Upper lobe of left lung (tissue), 6 donors: ENCODE results near the gene TFB1M. TPM values are rescaled to one million over a fixed set of nuclear protein-coding genes. Genes with fewer than 3 reads are reported as not detected.
A peak's percentile ranks its signal among the peaks of the same experiment; 100 is the strongest.

ENCODE experiments used
- ATAC-seq, 2 donors: fragments of 200-7000 bp; cut with Tn5 transposase; one replicate each; pipeline ENCODE4 v1.9.1; 2022; ENCODE audit warnings: mild to moderate bottlenecking in 2 of 2, moderate library complexity in 2 of 2; ENCODE audit not compliant: low FRiP score in 2 of 2
- DNase-seq, 2 donors: peaks; one replicate each; pipeline ENCODE4 v3.0.0-alpha.2; 2019 to 2020
- H3K27ac ChIP-seq, 4 donors: fragments of 200-600 bp; sonication (generic); one replicate each; pipeline ENCODE4 v1.5.1; 2016 to 2019
- H3K27me3 ChIP-seq, 4 donors: fragments of 200-600 bp; sonication (generic); one replicate each; pipeline ENCODE4 v1.5.1; 2017 to 2019
- H3K36me3 ChIP-seq, 4 donors: fragments of 200-600 bp; sonication (generic); one replicate each; pipeline ENCODE4 v1.5.1; 2016 to 2019
- H3K4me1 ChIP-seq, 4 donors: fragments of 200-600 bp; sonication (generic); one replicate each; pipeline ENCODE4 v1.5.1; 2018 to 2019
- H3K4me3 ChIP-seq, 4 donors: fragments of 200-600 bp; sonication (generic); one replicate each; pipeline ENCODE4 v1.5.1; 2017 to 2019; ENCODE audit warnings: mild to moderate bottlenecking in 2 of 4, moderate library complexity in 1 of 4
- H3K9me3 ChIP-seq, 4 donors: fragments of 200-600 bp; sonication (generic); one replicate each; pipeline ENCODE4 v1.5.1; 2018 to 2019
- EP300 ChIP-seq, 4 donors: sonication (generic); formaldehyde crosslinking; IDR thresholded peaks; one replicate each; pipeline ENCODE4 v1.5.1; 2017; ENCODE audit warnings: antibody characterized with exemption in 4 of 4, control low read depth in 2 of 4
- POLR2A ChIP-seq, 4 donors: fragments of 450-650 bp; IDR thresholded peaks; one replicate each; pipeline ENCODE4 v1.5.1; 2016 to 2017; ENCODE audit warnings: antibody characterized with exemption in 4 of 4, mild to moderate bottlenecking in 2 of 4
- POLR2AphosphoS5 ChIP-seq, 2 donors: sonication (generic); formaldehyde crosslinking; IDR thresholded peaks; one replicate each; pipeline ENCODE4 v1.5.1; 2017; ENCODE audit warnings: antibody characterized with exemption in 2 of 2
- WGBS, 2 donors: methylation state at CpG; one replicate each; pipeline ENCODE4 v1.1.5; 2017 to 2018; 5-methylcytosine and 5-hydroxymethylcytosine counted together
- total RNA-seq, 6 donors: library from RNA; depleted of rRNA in 4 of 6; stranded (reverse); fragments of >200 nt in 4 of 6; gene quantifications; one replicate each; pipeline versions ENCODE4 v1.1.0 to v1.2.1, GENCODE V29; 2016 to 2021
- TF ChIP-seq, protein P1 (sequence below), 6 experiments: fragments of 450-650 bp in 4 of 6; fragments of 200-600 bp in 2 of 6; sonication (generic) in 2 of 6; IDR thresholded peaks; one replicate each; pipeline ENCODE4 v1.5.1; 2016 to 2019; ENCODE audit warnings: antibody characterized with exemption in 6 of 6
- donor health status: DM: no; HTN: no; CAD: no; lungs with moderate emphysema.
- donor health status: DM: no; HTN: yes; CAD: no; lungs with severe emphysema.

The TFB1M gene
- total RNA-seq, 6 donors from 2014 or later: 4.2 to 19.6 (median 15.0) TPM

DNA sequence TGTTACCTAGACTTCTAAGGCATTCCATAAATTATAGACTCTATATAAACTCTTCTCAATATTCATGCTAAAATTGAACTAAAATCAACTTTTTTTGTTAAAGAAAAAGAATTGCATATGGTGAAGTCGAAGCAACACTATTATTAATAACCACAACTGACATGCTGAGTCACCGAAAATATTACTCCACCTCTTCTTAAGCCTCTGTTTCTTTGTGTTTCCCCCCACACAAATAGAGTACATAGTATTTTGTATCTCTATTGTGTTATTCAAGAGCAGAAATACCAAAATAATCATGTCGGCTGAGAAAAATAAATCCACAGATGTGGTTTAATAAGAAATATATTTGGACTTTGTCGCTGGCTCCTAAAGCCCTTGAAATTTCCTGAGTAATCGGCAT, 23.8 kb downstream of the TFB1M start:
- 94 to 96% methylated on average over 5 of the region's 5 CpGs for WGBS, 2 donors
- DNase-seq (no peak), ATAC-seq (no peak)
- Histone ChIP-seq H3K4me3 (no peak overlapping the region), H3K27ac (no peak overlapping the region), H3K27me3 (no peaks in the 10 kb centered on the region), H3K36me3 (peaks cover 0 to 24% (median 10%) of the 10 kb centered on the region in 4 donors), H3K9me3 (no peaks in the 10 kb centered on the region), H3K4me1 (no peaks in the 10 kb centered on the region)
- no peak for TF ChIP-seq EP300 (IDR thresholded peaks at IDR 0.05)
- TF ChIP-seq, protein P1, sequence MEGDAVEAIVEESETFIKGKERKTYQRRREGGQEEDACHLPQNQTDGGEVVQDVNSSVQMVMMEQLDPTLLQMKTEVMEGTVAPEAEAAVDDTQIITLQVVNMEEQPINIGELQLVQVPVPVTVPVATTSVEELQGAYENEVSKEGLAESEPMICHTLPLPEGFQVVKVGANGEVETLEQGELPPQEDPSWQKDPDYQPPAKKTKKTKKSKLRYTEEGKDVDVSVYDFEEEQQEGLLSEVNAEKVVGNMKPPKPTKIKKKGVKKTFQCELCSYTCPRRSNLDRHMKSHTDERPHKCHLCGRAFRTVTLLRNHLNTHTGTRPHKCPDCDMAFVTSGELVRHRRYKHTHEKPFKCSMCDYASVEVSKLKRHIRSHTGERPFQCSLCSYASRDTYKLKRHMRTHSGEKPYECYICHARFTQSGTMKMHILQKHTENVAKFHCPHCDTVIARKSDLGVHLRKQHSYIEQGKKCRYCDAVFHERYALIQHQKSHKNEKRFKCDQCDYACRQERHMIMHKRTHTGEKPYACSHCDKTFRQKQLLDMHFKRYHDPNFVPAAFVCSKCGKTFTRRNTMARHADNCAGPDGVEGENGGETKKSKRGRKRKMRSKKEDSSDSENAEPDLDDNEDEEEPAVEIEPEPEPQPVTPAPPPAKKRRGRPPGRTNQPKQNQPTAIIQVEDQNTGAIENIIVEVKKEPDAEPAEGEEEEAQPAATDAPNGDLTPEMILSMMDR (IDR thresholded peaks at IDR 0.05): no peak
- TF ChIP-seq POLR2AphosphoS5 (IDR thresholded peaks at IDR 0.05): no peak
- TF ChIP-seq POLR2A (IDR thresholded peaks at IDR 0.05): no peak

DNA sequence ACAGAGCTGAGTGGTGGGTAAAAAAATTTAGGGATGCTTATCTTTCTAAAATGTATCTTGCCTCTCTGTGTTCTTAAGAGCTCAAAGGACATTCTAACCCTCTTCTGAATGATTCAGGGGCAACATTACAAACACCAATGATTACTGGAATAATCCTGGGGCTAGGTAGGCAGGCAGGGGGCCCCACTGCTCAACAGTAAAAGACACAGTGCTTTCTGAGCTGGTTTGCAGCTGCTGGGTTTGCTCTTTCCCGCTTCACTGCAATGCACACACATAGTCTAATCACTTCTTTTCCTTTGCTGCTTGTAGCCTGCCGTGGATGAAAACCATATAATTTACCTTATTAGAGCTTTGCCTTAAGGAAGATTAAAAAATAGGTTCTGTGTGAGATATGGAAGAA, 26.5 kb downstream of the TFB1M start:
- H3K9me3 ChIP-seq: no peaks in the 10 kb centered on the region
- no peaks in the 10 kb centered on the region for H3K27me3 ChIP-seq
- no peaks in the 10 kb centered on the region for H3K4me1 ChIP-seq
- DNase-seq (no peak), ATAC-seq (no peak)
- H3K36me3 ChIP-seq: peaks cover 0 to 42% (median 9%) of the 10 kb centered on the region in 4 donors
- H3K27ac ChIP-seq: no peak overlapping the region
- TF ChIP-seq POLR2A (IDR thresholded peaks at IDR 0.05) (no peak), EP300 (IDR thresholded peaks at IDR 0.05) (no peak), POLR2AphosphoS5 (IDR thresholded peaks at IDR 0.05) (no peak)
- TF ChIP-seq, protein P1 (IDR thresholded peaks at IDR 0.05): no peak
- no peak overlapping the region for H3K4me3 ChIP-seq
- 82 to 95% methylated on average over 2 of the region's 2 CpGs for WGBS, 2 donors

DNA sequence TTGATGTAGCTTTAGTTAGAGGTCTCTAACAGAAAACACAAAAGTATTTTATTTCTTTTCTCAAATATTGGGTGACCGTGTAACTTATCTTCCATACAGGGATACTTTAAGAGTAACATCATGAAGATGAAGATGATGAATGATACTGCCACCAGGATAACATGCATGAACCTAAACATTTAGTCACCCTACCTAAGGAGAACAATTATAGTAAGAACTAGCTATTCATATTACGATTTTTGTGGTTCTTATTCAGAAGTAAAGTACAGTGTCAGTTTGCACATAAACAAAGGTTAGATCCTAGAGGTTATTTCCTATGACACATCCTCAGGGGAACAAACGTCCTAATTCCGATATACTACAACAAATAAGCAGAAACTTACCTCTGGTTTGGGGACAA, 29.5 kb downstream of the TFB1M start:
- DNase-seq (no peak), ATAC-seq (no peak)
- H3K27me3 ChIP-seq: no peaks in the 10 kb centered on the region
- H3K4me1 ChIP-seq: no peaks in the 10 kb centered on the region
- peaks cover 0 to 40% (median 5%) of the 10 kb centered on the region in 4 donors for H3K36me3 ChIP-seq
- WGBS, 2 donors: 87 to 88% methylated on average over 4 of the region's 4 CpGs
- no peaks in the 10 kb centered on the region for H3K9me3 ChIP-seq
- no peak for TF ChIP-seq POLR2AphosphoS5 (IDR thresholded peaks at IDR 0.05)
- TF ChIP-seq, protein P1 (IDR thresholded peaks at IDR 0.05): no peak
- TF ChIP-seq EP300 (IDR thresholded peaks at IDR 0.05): no peak
- TF ChIP-seq POLR2A (IDR thresholded peaks at IDR 0.05): no peak
- H3K27ac ChIP-seq: no peak overlapping the region
- H3K4me3 ChIP-seq: no peak overlapping the region

DNA sequence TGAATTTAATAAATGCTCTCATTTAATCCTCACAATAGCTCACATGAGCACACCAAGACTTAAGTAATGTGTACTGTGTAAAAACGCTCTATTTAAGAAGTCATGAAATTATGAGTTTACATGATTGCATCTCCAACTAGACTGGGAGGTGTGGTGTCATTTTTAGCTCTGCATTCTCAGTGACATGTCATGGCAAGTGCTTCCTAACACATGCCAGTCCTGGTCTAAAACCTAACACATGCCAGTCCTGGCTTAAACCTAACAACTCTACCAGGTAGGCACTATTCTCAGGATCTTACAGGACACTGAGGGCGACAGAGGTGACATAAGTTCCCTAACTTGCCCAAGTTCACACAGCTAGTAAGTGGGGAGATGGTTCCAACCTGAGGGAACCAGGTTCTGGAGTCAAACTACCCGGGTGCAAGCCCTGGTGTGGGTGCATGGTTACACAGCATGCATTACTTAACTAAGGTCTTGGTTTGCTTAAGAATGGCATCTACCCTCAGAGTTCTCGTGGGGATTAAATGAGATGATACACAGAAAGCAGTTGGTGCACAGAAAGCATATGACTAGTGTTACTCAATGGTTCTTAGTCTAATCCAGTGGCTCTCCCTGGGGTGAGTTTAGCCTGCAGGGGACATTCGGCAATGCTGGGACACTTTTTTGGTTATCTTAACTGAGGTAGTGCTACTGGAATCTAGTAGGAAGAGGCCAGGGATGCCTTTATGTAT, 35.8 kb downstream of the TFB1M start:
- Histone ChIP-seq H3K36me3 (peaks cover 0 to 17% (median 0%) of the 10 kb centered on the region in 4 donors), H3K4me1 (peaks cover 0 to 5% (median 0%) of the 10 kb centered on the region in 4 donors), H3K4me3 (no peak overlapping the region), H3K9me3 (no peaks in the 10 kb centered on the region), H3K27ac (no peak overlapping the region), H3K27me3 (no peaks in the 10 kb centered on the region)
- WGBS, 2 donors: 95 to 99% methylated on average over 5 of the region's 5 CpGs
- no peak for DNase-seq
- no peak for TF ChIP-seq POLR2AphosphoS5 (IDR thresholded peaks at IDR 0.05)
- no peak for TF ChIP-seq POLR2A (IDR thresholded peaks at IDR 0.05)
- no peak for TF ChIP-seq EP300 (IDR thresholded peaks at IDR 0.05)
- ATAC-seq: peak in 1 of 2 donors; percentile 34

DNA sequence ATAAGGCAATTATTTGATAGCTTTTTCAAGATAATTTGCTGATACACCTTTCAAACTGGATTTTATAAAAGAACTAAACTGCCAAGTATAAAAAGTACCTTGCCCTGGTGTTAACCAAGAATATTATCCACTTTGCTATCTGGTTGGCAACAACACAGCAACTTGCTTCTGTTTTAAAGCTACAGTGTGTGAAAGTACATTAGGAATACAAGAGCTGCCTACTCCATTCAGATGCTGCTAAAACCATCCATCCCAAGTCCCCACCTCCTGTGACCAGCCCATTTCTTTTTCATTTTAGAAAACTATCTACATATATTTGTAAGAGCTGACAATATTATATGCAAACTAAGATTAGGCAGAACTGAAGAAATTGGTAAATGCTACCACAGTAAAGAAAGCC, 37.6 kb downstream of the TFB1M start:
- Histone ChIP-seq H3K4me3 (no peak overlapping the region), H3K27me3 (no peaks in the 10 kb centered on the region), H3K9me3 (no peaks in the 10 kb centered on the region), H3K36me3 (peaks cover 0 to 3% (median 0%) of the 10 kb centered on the region in 4 donors), H3K27ac (no peak overlapping the region), H3K4me1 (peaks cover 0 to 5% (median 0%) of the 10 kb centered on the region in 4 donors)
- DNase-seq: no peak
- no peak for TF ChIP-seq POLR2AphosphoS5 (IDR thresholded peaks at IDR 0.05)
- TF ChIP-seq, protein P1 (IDR thresholded peaks at IDR 0.05): no peak
- no peak for TF ChIP-seq POLR2A (IDR thresholded peaks at IDR 0.05)
- no peak for TF ChIP-seq EP300 (IDR thresholded peaks at IDR 0.05)
- no peak for ATAC-seq
